CMK (cell line): ENCODE measurements around the gene SMIM35.
A peak's percentile ranks its signal among the peaks of the same experiment; 100 is the strongest.

Experiments
- DNase-seq: peaks from one replicate; pipeline ENCODE4 v3.0.0-alpha.2; 2010; ENCODE audit warnings: low read depth

The SMIM35 gene

GRCh38 chr11:118057251-118058145, 29.3 kb downstream of the SMIM35 start:
- DNase-seq: peak; percentile 35

DNA sequence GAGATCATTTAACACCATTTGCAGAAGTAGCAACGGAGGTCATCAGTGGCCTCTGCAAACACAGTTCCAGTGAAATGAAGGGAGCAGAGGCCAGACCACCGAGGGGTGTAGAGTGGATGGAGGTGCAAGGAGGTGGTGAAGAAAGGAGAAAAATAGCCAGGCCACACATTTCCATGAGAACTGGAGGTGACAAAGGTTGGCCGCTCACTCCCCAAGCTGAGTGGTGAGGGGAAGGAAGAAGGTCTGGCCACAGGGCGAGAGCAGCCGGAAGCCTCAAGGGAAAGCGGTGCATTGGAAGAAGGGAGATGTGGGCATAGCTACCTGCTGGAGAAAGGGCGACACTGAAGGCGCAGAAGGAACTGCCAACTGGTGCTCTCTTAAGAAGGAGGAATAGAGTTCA, 30.0 kb downstream of the SMIM35 start:
- DNase-seq: no peak

DNA sequence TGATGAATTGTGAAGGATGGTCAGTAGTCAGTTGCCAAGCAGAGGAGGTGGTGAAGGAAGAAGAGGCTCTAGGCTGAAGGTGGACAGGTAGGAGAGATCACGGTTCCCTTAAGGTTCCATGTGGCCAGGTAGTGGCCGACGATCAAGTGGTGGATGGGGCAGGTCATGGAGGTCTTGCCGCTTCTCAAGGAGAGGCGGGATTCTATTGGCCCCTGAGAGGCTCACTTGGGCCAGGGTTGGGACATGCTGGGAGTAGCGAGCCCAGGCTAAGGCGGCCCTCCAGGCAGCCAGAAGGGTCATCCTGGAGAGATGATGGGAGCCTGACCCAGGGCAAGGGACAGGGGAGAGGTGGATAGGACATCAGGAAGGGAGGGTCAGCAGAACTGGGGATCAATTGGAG, 30.8 kb downstream of the SMIM35 start:
- DNase-seq: no peak

- no peak for DNase-seq
Observed at GRCh38 chr11:118054712-118055640, 31.8 kb downstream of the SMIM35 start.

GRCh38 chr11:118052581-118053206, 34.1 kb downstream of the SMIM35 start:
- no peak for DNase-seq

GRCh38 chr11:118051611-118052461, 34.9 kb downstream of the SMIM35 start:
- no peak for DNase-seq

GRCh38 chr11:118051136-118051610, 35.6 kb downstream of the SMIM35 start:
- DNase-seq: no peak

DNA sequence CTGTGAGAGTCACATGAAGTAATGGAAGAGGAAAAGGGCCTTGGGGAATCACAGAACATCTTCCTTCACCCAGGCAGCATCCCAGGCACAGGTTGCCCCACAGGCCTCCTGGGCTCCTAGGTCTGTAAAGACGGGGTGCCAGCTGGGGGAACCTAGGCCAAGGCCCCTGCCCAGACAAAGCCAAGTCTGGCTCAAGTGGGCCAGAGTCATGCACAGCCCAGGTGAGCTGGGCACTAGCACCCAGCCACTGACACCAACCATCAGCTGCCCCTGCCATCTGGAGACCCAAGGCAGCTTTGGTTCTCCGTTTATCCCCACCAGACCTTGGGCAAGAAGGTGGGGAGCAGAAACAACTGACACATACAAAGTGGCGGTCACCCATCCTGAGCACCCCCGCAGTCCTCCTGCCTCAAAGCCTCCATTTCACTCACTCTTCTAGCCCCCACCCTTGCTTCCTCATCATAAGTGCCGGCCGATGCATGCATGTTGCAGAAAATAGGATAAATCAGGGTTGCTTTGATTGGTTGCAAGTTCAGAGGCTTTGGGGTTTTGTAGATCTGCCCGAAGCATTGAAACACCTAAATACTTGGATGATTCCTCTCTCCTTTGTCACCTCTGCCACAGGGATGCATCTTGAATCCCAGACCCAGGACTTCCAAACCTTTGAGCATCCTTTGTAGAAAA, 36.4 kb downstream of the SMIM35 start:
- DNase-seq: no peak

- no peak for DNase-seq
Observed at GRCh38 chr11:118049771-118050170, 37.0 kb downstream of the SMIM35 start.

- no peak for DNase-seq
Observed at GRCh38 chr11:118048472-118049370, 38.0 kb downstream of the SMIM35 start.

- no peak for DNase-seq
Observed at GRCh38 chr11:118047749-118048148, 39.0 kb downstream of the SMIM35 start.

DNA sequence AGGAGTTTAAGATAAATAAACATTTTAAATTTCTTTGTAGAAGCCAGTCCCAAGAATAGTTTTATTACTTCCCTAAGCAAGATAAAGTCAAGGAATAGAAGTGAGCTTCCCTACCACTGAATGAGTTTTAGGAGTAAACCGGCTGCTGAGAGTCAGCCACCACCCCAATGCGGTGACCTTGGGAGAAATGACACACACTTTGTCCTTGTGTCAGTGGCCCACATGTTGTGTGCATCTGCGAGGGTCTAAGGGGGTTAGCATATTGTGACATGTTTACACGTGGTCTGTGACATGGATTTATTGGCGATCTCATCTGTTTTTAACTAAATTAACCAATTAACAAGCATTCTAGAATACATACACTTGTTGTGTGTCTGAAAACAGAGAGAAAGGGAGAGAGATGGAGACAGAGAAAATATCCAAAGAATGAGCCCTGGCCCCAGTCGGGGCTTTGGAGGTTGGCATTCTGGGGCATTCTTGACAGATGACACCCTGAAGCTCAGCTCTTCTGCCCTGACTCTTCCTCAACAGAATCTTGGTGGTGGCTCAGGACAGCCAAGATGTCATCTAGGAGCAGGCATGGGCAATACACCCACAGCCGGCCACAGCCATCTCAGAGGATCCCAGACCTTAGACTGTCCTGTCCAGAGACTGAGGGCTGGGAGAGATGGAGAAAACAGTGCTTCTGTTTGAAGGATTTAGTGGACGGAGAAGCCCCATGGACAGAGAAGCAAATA, 39.6 kb downstream of the SMIM35 start:
- no peak for DNase-seq

GRCh38 chr11:118046051-118046963, 40.5 kb downstream of the SMIM35 start:
- DNase-seq: no peak

DNA sequence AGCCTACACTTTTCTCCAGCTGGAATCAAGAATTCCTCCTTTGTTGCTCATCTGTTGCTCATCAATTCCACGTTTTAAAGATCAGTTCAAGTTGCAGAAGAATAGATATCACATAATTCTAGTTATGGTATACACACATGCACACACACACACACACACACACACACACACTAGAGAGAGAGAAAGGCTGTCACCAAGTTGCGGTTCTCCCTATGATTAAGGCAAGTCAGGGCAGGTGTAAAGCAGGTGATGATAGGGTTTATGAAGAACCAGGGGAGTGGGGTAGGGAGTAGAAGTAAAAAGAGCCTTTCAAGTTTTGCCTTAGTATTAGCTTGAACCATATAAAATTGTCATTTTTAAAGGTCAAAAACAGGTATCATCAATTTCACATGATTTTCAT, 41.6 kb downstream of the SMIM35 start:
- no peak for DNase-seq

GRCh38 chr11:118042796-118043195, 44.0 kb downstream of the SMIM35 start:
- no peak for DNase-seq

DNA sequence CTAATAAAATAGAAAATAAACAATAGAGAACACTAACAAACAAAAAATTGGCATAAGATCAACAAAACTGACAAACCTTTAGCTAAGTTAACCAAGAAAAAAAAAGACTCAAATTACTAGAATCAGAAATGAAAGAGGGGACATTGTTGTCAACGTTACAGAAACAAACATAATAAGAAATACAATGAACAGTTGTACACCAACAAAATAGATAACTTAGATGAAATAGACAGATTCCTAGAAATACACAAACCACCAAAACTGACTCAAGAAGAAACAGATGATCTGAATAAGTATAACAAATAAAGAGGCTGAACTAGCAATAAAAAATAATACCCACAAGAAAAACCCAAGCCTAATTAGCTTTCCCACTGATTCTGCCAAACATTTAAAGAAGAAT, 44.6 kb downstream of the SMIM35 start:
- no peak for DNase-seq

- DNase-seq: no peak
Observed at GRCh38 chr11:118033443-118033842, 53.3 kb downstream of the SMIM35 start.

DNA sequence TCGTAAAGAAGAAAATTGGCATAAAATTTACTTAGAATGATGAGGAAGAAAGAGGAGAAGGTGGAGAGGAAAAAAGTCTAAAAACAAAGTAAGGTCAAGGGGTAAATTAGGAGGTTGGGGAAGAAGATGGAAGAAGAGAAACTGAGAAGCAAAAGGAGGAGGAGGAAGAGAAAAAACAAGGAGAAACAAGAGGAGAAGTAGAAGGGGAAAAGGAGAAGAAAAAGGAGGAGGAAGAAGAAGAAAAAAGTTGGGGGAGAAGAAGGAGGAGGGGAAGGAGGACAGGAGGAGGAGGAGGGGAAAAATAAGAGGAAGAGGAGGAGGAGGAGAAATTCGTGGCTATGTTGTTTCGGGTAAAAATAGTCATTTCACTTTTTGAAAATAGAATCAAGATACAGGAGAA, 58.1 kb downstream of the SMIM35 start:
- DNase-seq: no peak
